LNCAP (cell line): Measurements from ENCODE around the gene SLC12A8.

Experiments
- CTCF ChIP-seq: fragments of 450-650 bp; IDR thresholded peaks from 2 replicates; pipeline ENCODE4 v1.5.1; 2017; ENCODE audit warnings: mild to moderate bottlenecking

SLC12A8 gene

GRCh38 chr3:125104639-125105038 lies 107.9 kb downstream of the SLC12A8 start:
- TF ChIP-seq CTCF, result no peak

GRCh38 chr3:125103406-125103805 lies 109.1 kb downstream of the SLC12A8 start:
- no peak for TF ChIP-seq CTCF

GRCh38 chr3:125102470-125102869 lies 110.1 kb downstream of the SLC12A8 start:
- TF ChIP-seq CTCF, result no peak

- TF ChIP-seq CTCF, result no peak
These were observed 113.8 kb downstream of the SLC12A8 start for GRCh38 chr3:125098611-125099291.

GRCh38 chr3:125090649-125091048 lies 121.9 kb downstream of the SLC12A8 start:
- no peak for TF ChIP-seq CTCF

- no peak for TF ChIP-seq CTCF
These were observed 124.7 kb downstream of the SLC12A8 start for GRCh38 chr3:125087768-125088391.

- TF ChIP-seq CTCF, result no peak
These were observed 127.4 kb downstream of the SLC12A8 start for GRCh38 chr3:125085166-125085565.
